SH-SY5Y (cell line): Measurements from ENCODE around the gene TLE6.

Source experiments
- GATA2 ChIP-seq: IDR thresholded peaks from 2 replicates; pipeline ENCODE4 v1.6.1; 2011; ENCODE audit warnings: mild to moderate bottlenecking, low read depth, low read length
- GATA3 ChIP-seq: IDR thresholded peaks from 2 replicates; pipeline ENCODE4 v1.6.1; 2011; ENCODE audit warnings: low read depth, mild to moderate bottlenecking, low read length, moderate library complexity

- TF ChIP-seq GATA3 (no peak), GATA2 (no peak)
These were observed 903 bp downstream of the TLE6 start for GRCh38 chr19:2978166-2978767.
